ENCODE results near the gene NKAIN4.

NKAIN4 gene

GRCh38 chr20:63258781-63259180 lies 4.5 kb upstream of the NKAIN4 start:
- DNase-seq: peak in 2 of 56 donors; percentile 19 to 20

DNA sequence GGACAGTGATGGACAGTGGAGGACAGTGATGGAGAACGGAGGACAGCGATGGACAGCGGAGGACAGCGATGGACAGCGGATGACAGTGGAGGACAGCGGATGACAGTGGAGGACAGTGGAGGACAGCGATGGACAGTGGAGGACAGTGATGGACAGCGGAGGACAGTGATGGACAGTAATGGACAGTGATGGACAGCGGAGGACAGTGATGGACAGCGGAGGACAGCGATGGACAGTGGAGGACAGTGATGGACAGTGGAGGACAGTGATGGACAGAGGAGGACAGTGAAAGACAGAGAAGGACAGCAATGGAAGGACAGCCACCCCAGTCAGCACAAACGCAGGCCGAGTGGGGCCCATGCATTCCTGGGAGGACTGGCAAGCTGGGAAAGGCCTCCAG lies 3.4 kb upstream of the NKAIN4 start:
- DNase-seq: no peak

- no peak for DNase-seq
Measured at GRCh38 chr20:63256954-63257353, 2.7 kb upstream of the NKAIN4 start.

GRCh38 chr20:63255931-63256704 lies 1.9 kb upstream of the NKAIN4 start:
- no peak for DNase-seq

GRCh38 chr20:63254606-63255384 lies 532 bp upstream of the NKAIN4 start:
- DNase-seq: no peak

DNA sequence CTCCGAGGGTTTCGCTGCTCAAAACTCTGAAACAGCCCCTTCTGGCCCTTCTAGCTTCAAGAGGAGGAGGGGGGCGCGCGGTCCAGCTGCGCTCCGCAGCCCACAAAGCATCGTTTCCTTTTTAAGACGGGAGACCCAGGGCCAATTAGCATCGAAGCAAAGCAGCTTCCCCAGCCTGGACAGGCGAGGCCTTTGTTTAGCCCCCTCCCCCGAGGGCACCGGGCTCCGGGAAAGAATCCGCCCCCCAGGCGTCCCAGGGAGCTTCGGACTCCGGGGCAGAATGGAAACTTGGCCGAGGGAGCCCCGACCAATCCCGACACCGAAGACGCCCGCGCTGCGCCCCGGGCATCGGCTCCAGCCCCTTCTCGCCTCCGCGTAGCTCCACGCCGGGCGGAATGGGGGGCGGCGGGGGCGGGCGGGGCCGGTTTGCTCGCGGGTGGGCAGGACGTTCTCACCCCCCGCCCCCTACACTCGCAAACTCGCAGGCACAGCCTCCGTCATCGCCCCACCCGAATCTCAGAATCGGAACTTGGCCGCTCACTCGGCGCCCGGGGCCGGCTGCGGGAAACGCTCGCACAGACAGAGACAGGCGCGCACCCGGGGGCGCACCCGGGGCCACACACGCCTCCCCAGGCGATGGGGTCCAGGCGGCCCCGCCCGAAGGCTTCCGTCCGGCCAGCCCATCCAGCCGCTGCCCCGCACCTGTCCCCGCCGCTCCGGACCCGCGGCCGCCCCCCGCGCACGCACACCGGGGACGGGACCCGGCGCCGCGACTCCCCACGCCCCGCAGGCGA lies 628 bp downstream of the NKAIN4 start:
- DNase-seq: peak in 39 of 56 donors; percentile 10 to 88 (median 52)

- DNase-seq: no peak
Measured at GRCh38 chr20:63253065-63253437, 1.2 kb downstream of the NKAIN4 start.

DNA sequence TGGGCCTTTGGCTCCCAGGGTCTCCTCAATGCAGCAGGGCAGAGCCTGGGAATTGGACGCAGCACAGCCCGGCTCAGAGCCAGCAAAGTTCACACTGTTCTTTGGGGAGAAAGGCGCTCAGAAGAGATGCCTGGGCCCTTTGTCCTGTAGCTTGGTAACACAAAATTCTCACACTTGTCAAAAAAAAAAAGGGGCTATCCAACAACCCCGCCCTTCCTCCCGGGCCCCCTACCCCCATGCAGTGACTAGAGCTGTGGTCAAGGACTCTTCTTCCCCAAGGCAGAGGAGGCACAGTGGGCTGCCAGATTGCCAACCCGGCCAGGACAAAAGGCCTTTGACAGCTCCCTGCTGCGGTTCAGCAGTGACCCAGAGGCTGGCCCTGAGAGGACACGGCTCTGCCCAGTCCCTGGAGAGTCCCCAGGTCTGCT lies 2.0 kb downstream of the NKAIN4 start:
- peak in 50 of 56 donors; percentile 14 to 89 (median 58) for DNase-seq

- peak in 13 of 56 donors; percentile 16 to 62 (median 46) for DNase-seq
Measured at GRCh38 chr20:63251350-63251749, 2.9 kb downstream of the NKAIN4 start.

- no peak for DNase-seq
Measured at GRCh38 chr20:63249891-63250290, 4.4 kb downstream of the NKAIN4 start.

- DNase-seq: no peak
Measured at GRCh38 chr20:63248835-63249591, 5.2 kb downstream of the NKAIN4 start.

DNA sequence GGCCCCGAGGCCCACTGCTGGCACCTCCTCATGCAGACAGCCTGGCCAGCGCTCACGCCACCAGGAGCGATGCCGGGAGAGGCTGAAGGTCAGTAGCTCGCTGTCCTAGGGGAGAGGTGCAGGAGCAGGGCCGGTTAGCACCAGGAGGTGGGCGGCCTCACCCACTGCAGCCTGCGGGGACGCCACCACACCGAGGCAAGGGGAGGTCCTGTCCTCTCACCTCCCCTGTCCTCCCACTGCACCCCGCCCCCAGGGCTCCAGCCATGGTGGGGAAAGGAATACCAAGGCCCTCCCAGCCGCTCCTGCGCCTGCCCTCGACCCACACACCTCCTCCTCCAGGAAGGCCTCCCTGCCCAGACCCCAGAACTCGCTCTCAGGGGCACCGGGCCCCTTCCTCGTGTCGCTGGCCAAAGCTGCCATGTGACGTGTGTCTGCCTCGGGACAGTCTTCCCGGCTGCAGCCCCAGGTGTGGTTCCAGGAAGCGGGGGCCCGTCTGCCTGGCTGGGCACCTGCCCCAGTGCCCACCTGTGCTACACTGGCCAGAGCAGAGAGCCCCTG lies 6.5 kb downstream of the NKAIN4 start:
- no peak for DNase-seq

DNA sequence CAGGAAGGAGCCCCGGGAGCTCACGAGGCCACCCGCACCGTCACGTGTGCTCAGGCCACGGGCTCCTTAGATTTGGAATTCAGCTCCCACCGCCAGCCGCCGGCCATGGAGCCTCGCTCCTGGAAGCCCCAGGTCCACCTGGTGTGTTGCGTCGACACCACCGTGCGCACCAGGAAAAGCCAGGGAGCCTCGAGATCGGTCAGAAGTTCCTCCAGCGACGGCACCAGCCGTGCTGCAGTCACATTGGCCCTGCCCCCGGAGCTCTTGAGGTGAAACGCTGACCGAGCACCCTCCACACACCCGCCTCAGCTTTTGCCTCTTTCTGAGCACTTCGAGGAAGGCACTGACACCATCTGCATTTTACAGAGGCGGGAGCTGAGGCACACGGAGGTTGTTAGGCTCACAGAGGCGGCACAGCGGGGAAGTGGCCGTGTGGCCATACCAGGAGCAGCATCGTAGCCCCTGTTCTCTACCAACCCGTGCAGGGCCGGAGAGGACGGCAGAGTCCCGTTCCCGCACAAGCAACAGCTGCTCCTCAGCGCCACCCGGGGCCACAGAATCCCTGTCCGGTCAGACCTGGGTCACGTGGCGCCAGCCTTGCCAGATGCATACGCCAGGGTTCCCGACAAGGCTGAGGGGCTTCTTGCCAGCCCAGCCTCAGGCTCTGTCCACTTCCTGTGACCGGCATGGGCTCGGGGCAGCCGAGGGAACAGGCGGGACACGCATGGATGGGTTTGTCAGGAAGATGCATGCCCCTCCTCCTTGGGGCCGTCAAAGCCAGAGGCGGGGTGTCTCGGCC lies 7.6 kb downstream of the NKAIN4 start:
- DNase-seq: peak in 3 of 56 donors; percentile 14 to 30 (median 16)

DNA sequence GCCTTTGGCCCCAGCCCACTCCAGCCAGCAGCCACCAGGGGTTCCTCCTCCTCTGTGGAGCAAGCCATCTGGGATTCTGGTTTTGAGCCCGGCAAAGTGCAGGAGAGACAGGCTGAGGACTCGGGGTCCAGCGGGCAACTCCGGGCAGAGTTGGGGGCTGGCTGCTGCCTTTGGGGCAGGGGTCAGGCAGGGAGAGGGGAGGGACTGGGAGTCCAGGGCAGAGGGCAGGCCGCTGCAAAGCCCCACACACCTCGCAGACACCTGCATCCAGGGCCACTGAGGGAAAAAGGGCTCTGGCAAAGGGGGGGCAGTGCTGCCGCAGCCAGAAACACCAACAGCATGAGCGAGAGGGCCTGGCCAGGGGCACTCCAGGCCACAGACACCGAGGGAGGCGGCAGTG lies 9.8 kb downstream of the NKAIN4 start:
- DNase-seq: no peak

- no peak for DNase-seq
Measured at GRCh38 chr20:63243604-63244247, 10.5 kb downstream of the NKAIN4 start.

GRCh38 chr20:63242736-63243135 lies 11.5 kb downstream of the NKAIN4 start:
- no peak for DNase-seq

- no peak for DNase-seq
Measured at GRCh38 chr20:63241272-63241671, 13.0 kb downstream of the NKAIN4 start.

DNA sequence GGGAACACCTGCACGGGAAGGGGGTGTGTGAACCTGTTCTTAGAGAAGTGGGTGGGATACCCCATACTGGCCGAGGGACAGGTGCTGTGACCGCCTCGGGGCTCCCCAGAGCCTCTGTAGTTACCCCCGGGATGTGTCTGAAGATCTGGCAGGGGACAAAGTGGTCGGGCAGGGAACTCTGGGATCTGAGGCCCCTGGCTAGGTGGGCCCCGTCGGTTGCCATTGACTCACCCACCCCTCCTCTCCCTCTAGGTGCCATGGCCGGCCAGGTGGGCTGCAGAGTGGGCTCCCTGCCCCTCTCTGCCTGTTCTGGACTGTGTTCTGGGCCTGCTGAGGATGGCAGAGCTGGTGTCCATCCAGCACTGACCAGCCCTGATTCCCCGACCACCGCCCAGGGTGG lies 14.3 kb downstream of the NKAIN4 start:
- DNase-seq: no peak

- DNase-seq: no peak
Measured at GRCh38 chr20:63239431-63239830, 14.8 kb downstream of the NKAIN4 start.
